Measurements from ENCODE around the gene EDDM3A.

The EDDM3A gene

GRCh38 chr14:20789230-20789813 is 43.6 kb downstream of the EDDM3A start:
- no peak for TF ChIP-seq CTCF (conservative IDR thresholded peaks at IDR 0.05)
- no peak overlapping the region for H3K27ac ChIP-seq

GRCh38 chr14:20790464-20791116 is 44.9 kb downstream of the EDDM3A start:
- H3K27ac ChIP-seq = no peak overlapping the region
- no peak for TF ChIP-seq CTCF (conservative IDR thresholded peaks at IDR 0.05)

GRCh38 chr14:20791187-20791586 is 45.5 kb downstream of the EDDM3A start:
- TF ChIP-seq CTCF (conservative IDR thresholded peaks at IDR 0.05) = no peak

GRCh38 chr14:20791597-20791996 is 45.9 kb downstream of the EDDM3A start:
- TF ChIP-seq CTCF (conservative IDR thresholded peaks at IDR 0.05) = no peak

More at GRCh38 chr14:20791187-20791586, 45.5 kb downstream of the EDDM3A start:
- no peak overlapping the region for H3K27ac ChIP-seq

GRCh38 chr14:20792556-20792955 is 46.9 kb downstream of the EDDM3A start:
- H3K27ac ChIP-seq = no peak overlapping the region
- no peak for TF ChIP-seq CTCF (conservative IDR thresholded peaks at IDR 0.05)

More at GRCh38 chr14:20791597-20791996, 45.9 kb downstream of the EDDM3A start:
- H3K27ac ChIP-seq = no peak overlapping the region

GRCh38 chr14:20794644-20795369 is 49.1 kb downstream of the EDDM3A start:
- TF ChIP-seq CTCF (conservative IDR thresholded peaks at IDR 0.05) = no peak
- H3K27ac ChIP-seq = no peak overlapping the region

- no peak for TF ChIP-seq CTCF (conservative IDR thresholded peaks at IDR 0.05)
- no peak overlapping the region for H3K27ac ChIP-seq
Observed at GRCh38 chr14:20797164-20797563, 51.5 kb downstream of the EDDM3A start.
